Stimulated activated CD4-positive, alpha-beta T cell treated with anti-CD3 and anti-CD28 coated beads, TNF-alpha, amount 100 ng/mL, for 1 hour (primary cell): Measurements from ENCODE around the gene KLF12.

Experiments used
- DNase-seq, 3 donors: peaks; one replicate each; pipeline ENCODE4 v3.0.0-alpha.2; 2020; ENCODE audit warnings: low read depth in 3 of 3, low spot score in 1 of 3

Gene KLF12

DNA sequence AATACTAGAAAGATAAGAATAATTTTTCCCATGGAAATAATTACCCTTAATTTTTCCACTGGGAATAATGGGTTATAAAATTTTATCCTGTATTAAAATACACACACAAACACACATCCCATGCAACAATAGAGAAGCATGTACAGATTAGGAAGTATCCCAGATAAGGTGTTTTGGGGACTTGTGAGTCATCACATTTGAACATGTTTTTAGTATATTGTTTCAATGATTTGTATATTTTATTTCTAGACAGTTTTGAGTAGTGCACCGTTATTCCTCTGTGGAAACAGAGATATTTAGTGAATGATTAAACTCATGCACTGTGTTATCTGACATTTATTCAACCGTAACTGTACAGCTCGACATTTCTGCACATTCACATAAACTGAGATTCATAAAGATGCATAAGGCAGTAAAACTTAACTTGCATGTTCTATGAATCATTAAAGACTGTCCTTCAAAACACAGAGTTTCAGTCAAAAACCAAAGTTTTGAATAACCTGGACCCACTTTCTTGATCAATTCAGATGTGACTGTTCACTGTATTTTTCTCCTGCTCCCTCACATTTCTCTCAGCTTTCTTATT is 30.1 kb downstream of the KLF12 start:
- no peak for DNase-seq

DNA sequence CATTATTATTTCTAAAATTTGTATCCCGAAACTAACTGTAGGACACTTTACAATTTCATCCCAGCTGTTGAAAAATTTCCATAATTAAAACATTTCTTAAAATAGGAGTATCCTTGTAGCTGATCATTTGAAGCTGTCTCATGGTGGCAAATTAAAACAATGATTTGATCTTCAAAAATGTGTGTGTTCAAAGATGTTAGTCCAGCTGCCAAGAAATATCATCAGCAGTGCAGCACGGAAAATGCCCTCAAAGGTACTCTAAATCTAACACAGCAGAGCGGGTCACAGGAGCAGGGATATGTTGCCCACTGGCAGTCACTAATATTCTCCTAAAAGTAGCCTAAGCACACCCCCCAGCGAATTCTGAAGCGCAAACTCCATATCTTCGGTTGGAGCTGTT is 31.0 kb downstream of the KLF12 start:
- DNase-seq = no peak

- DNase-seq = no peak
Measured at GRCh38 chr13:74102691-74103090, 31.5 kb downstream of the KLF12 start.

- DNase-seq = no peak
Measured at GRCh38 chr13:74101436-74101835, 32.8 kb downstream of the KLF12 start.

DNA sequence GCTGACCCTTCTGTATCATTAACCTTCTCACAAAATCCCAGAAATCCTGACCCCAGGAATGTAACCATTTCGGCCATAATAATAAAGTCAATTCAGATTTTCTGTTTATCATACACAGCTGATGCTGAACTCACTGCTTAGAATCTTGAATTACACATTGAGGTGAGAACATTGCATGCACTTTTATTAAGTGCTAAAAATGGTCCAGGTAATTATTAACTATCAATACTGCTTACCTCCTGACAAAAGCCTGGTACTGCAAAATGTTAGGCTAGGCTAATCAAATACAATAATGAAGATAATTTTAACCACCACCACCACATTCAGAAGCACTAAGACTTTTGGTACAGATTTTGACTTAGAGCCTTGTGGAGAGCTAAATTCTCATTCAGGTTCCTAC is 36.1 kb downstream of the KLF12 start:
- DNase-seq = no peak

GRCh38 chr13:74097116-74097515 is 37.1 kb downstream of the KLF12 start:
- DNase-seq = no peak

GRCh38 chr13:74093691-74094090 is 40.5 kb downstream of the KLF12 start:
- DNase-seq = no peak

GRCh38 chr13:74092711-74093110 is 41.5 kb downstream of the KLF12 start:
- no peak for DNase-seq

GRCh38 chr13:74090869-74091605 is 43.2 kb downstream of the KLF12 start:
- no peak for DNase-seq

DNA sequence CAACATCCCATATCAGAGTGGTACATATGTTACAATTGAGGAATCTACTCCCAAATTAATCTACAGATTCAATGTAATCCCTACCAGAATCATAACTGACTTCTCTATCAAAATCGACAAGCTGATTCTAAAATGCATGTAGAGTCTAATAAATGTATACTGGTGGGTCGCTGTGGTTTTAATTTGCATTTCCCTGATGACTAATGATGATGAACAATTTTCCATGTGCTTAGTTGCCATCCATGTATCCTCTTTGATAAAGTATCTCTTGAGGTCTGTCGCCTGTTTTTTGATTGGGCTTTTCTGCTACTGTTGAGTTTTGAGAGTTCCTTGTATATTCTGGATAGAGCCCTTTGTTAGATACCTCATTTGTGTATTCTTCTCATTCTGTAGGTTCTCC is 43.8 kb downstream of the KLF12 start:
- DNase-seq = no peak

DNA sequence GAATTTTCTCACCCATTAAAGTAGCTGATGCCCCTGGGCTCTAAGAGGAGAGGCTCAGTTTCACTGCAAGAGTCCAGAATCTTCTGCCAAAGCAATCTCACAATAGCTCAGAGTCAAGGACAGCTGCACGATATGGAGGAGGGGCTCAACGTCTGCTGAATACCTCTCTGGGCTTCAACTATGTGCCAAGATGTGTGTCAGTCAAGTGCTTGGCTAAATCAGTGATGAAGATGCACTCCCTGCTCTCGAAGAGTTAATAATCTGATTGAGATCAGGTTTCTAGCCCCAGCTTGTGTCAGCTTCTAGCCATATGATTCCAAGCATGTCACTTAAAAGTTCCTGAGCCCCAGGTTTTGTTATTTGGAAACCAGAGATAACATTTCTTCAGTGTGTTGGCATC is 46.8 kb downstream of the KLF12 start:
- DNase-seq = no peak
